Stomach smooth muscle (tissue), 2 donors: ENCODE results near the gene HOTAIR.

Experiments
- H3K27ac ChIP-seq: one replicate; pipeline ENCODE4 v1.7.0; 2013; ENCODE audit warnings: mild to moderate bottlenecking, low read length, inconsistent platforms
- H3K27me3 ChIP-seq, 2 donors: one replicate each; pipeline ENCODE4 v1.7.0; 2013; ENCODE audit warnings: low read length in 2 of 2; ENCODE audit not compliant: insufficient read depth in 2 of 2, control insufficient read depth in 1 of 2
- H3K36me3 ChIP-seq, 2 donors: one replicate each; pipeline ENCODE4 v1.7.0; 2013; ENCODE audit warnings: low read length in 2 of 2; ENCODE audit not compliant: control insufficient read depth in 2 of 2, insufficient read depth in 2 of 2
- H3K4me1 ChIP-seq: one replicate; pipeline ENCODE4 v1.7.0; 2013; ENCODE audit warnings: low read length; ENCODE audit not compliant: control insufficient read depth, insufficient read depth
- H3K4me3 ChIP-seq, 2 donors: one replicate each; pipeline ENCODE4 v1.7.0; 2013; ENCODE audit warnings: low read length in 2 of 2
- H3K9ac ChIP-seq, 2 donors: one replicate each; pipeline ENCODE4 v1.7.0; 2013; ENCODE audit warnings: low read length in 2 of 2, mild to moderate bottlenecking in 1 of 2
- H3K9me3 ChIP-seq, 2 donors: one replicate each; pipeline ENCODE4 v1.7.0; 2013; ENCODE audit warnings: low read length in 2 of 2; ENCODE audit not compliant: control insufficient read depth in 2 of 2
- donor health status: healthy.
- donor health status: Pancreatic carcinoma.

The HOTAIR gene

GRCh38 chr12:53996240-53997203 lies 21.8 kb upstream of the HOTAIR start:
- H3K9ac ChIP-seq = peak overlapping the region in 1 of 2 donors; percentile 50
- peak overlapping the region; percentile 68 to 71 for H3K4me3 ChIP-seq
- H3K27me3 ChIP-seq = peaks cover 88 to 99% of the 10 kb centered on the region in 2 donors
- H3K36me3 ChIP-seq = no peaks in the 10 kb centered on the region
- peaks cover 0 to 4% of the 10 kb centered on the region in 2 donors for H3K9me3 ChIP-seq
- no peak overlapping the region for H3K27ac ChIP-seq
- H3K4me1 ChIP-seq = peaks cover 32% of the 10 kb centered on the region

- H3K27ac ChIP-seq = no peak overlapping the region
- peak overlapping the region; percentile 68 to 71 for H3K4me3 ChIP-seq
- H3K9ac ChIP-seq = peak overlapping the region in 1 of 2 donors; percentile 50
- peaks cover 88 to 99% of the 10 kb centered on the region in 2 donors for H3K27me3 ChIP-seq
- peaks cover 0 to 4% of the 10 kb centered on the region in 2 donors for H3K9me3 ChIP-seq
- peaks cover 31% of the 10 kb centered on the region for H3K4me1 ChIP-seq
- no peaks in the 10 kb centered on the region for H3K36me3 ChIP-seq
These were observed 20.9 kb upstream of the HOTAIR start for GRCh38 chr12:53995378-53996239.

GRCh38 chr12:53995002-53995377 lies 20.2 kb upstream of the HOTAIR start:
- peaks cover 25% of the 10 kb centered on the region for H3K4me1 ChIP-seq
- H3K9ac ChIP-seq = no peak overlapping the region
- peaks cover 0 to 4% of the 10 kb centered on the region in 2 donors for H3K9me3 ChIP-seq
- H3K36me3 ChIP-seq = no peaks in the 10 kb centered on the region
- H3K4me3 ChIP-seq = peak overlapping the region in 1 of 2 donors; percentile 68
- no peak overlapping the region for H3K27ac ChIP-seq
- H3K27me3 ChIP-seq = peaks cover 89 to 99% of the 10 kb centered on the region in 2 donors

GRCh38 chr12:53994264-53995001 lies 19.7 kb upstream of the HOTAIR start:
- peaks cover 20% of the 10 kb centered on the region for H3K4me1 ChIP-seq
- H3K4me3 ChIP-seq = peak overlapping the region in 1 of 2 donors; percentile 22

GRCh38 chr12:53994009-53994263 lies 19.2 kb upstream of the HOTAIR start:
- peaks cover 0 to 4% of the 10 kb centered on the region in 2 donors for H3K9me3 ChIP-seq
- H3K4me1 ChIP-seq = peaks cover 20% of the 10 kb centered on the region
- no peaks in the 10 kb centered on the region for H3K36me3 ChIP-seq
- H3K27ac ChIP-seq = no peak overlapping the region
- H3K4me3 ChIP-seq = no peak overlapping the region
- H3K9ac ChIP-seq = no peak overlapping the region
- peaks cover 90 to 100% of the 10 kb centered on the region in 2 donors for H3K27me3 ChIP-seq

More at GRCh38 chr12:53994264-53995001, 19.7 kb upstream of the HOTAIR start:
- H3K36me3 ChIP-seq = no peaks in the 10 kb centered on the region
- H3K9me3 ChIP-seq = peaks cover 0 to 4% of the 10 kb centered on the region in 2 donors
- H3K27ac ChIP-seq = no peak overlapping the region
- no peak overlapping the region for H3K9ac ChIP-seq
- H3K27me3 ChIP-seq = peaks cover 87 to 99% of the 10 kb centered on the region in 2 donors

GRCh38 chr12:53993162-53994008 lies 18.6 kb upstream of the HOTAIR start:
- Histone ChIP-seq H3K9ac (no peak overlapping the region), H3K27ac (no peak overlapping the region), H3K4me1 (peaks cover 20% of the 10 kb centered on the region), H3K4me3 (no peak overlapping the region), H3K9me3 (peaks cover 0 to 4% of the 10 kb centered on the region in 2 donors), H3K36me3 (no peaks in the 10 kb centered on the region), H3K27me3 (peaks cover 91 to 100% of the 10 kb centered on the region in 2 donors)

- Histone ChIP-seq H3K27me3 (peaks cover 91 to 100% of the 10 kb centered on the region in 2 donors), H3K27ac (no peak overlapping the region), H3K9me3 (peaks cover 0 to 4% of the 10 kb centered on the region in 2 donors), H3K36me3 (no peaks in the 10 kb centered on the region), H3K4me3 (no peak overlapping the region), H3K4me1 (peaks cover 20% of the 10 kb centered on the region), H3K9ac (no peak overlapping the region)
These were observed 17.7 kb upstream of the HOTAIR start for GRCh38 chr12:53992377-53992889.

- Histone ChIP-seq H3K9ac (no peak overlapping the region), H3K4me1 (peaks cover 20% of the 10 kb centered on the region), H3K36me3 (no peaks in the 10 kb centered on the region), H3K27ac (no peak overlapping the region), H3K27me3 (peaks cover 92 to 100% of the 10 kb centered on the region in 2 donors), H3K9me3 (peaks cover 0 to 4% of the 10 kb centered on the region in 2 donors), H3K4me3 (no peak overlapping the region)
These were observed 16.3 kb upstream of the HOTAIR start for GRCh38 chr12:53991077-53991460.

- Histone ChIP-seq H3K4me3 (no peak overlapping the region), H3K36me3 (no peaks in the 10 kb centered on the region), H3K4me1 (peaks cover 21% of the 10 kb centered on the region), H3K9ac (no peak overlapping the region), H3K9me3 (peaks cover 0 to 4% of the 10 kb centered on the region in 2 donors), H3K27me3 (peaks cover 94 to 100% of the 10 kb centered on the region in 2 donors), H3K27ac (no peak overlapping the region)
These were observed 15.7 kb upstream of the HOTAIR start for GRCh38 chr12:53990311-53991076.
